Measurements from ENCODE around the gene YY1. TPM values are rescaled to one million over a fixed set of nuclear protein-coding genes. Genes with fewer than 3 reads are reported as not detected.

YY1 gene
- total RNA-seq, result 38.3 and 53.1 TPM in 2 replicates

GRCh38 chr14:100238419-100239210, at the start of gene YY1:
Gene YY1 (plus strand): TSS chr14:100239144. CDS start chr14:100239245, 101 bp downstream.
- TF ChIP-seq, protein P1, sequence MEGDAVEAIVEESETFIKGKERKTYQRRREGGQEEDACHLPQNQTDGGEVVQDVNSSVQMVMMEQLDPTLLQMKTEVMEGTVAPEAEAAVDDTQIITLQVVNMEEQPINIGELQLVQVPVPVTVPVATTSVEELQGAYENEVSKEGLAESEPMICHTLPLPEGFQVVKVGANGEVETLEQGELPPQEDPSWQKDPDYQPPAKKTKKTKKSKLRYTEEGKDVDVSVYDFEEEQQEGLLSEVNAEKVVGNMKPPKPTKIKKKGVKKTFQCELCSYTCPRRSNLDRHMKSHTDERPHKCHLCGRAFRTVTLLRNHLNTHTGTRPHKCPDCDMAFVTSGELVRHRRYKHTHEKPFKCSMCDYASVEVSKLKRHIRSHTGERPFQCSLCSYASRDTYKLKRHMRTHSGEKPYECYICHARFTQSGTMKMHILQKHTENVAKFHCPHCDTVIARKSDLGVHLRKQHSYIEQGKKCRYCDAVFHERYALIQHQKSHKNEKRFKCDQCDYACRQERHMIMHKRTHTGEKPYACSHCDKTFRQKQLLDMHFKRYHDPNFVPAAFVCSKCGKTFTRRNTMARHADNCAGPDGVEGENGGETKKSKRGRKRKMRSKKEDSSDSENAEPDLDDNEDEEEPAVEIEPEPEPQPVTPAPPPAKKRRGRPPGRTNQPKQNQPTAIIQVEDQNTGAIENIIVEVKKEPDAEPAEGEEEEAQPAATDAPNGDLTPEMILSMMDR (IDR thresholded peaks at IDR 0.05; ENCODE audit: insufficient read depth, low read depth, low read length), result no peak
- peak within 1 kb of the TSS; percentile 90 for H3K4me3 ChIP-seq (ENCODE audit: low read depth, low read length)
- DNase-seq (ENCODE audit: low read depth), result peak; percentile 98

DNA sequence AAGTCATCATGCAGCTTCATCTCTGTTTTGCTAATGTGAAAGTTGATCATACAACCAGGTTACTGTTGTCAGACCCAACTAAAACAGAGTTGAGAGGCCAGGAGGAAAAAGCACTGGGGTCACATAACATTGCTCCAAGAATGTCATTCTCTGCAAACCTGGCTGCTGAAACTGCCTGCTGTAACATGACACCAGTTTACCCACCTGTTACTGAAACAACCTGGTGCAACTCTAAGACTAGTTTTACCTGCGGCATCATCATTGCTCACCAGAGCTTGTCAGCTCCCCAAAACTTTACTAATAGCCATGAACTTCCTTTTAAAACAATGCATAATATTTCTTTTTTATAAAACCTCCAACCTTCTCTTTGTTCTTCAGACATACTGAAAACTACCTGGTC, 48.8 kb upstream of the YY1 start:
- DNase-seq (ENCODE audit: low read depth), result no peak
- TF ChIP-seq, protein P1 (IDR thresholded peaks at IDR 0.05; ENCODE audit: insufficient read depth, low read depth, low read length), result no peak
- no peak overlapping the region for H3K4me3 ChIP-seq (ENCODE audit: low read depth, low read length)

DNA sequence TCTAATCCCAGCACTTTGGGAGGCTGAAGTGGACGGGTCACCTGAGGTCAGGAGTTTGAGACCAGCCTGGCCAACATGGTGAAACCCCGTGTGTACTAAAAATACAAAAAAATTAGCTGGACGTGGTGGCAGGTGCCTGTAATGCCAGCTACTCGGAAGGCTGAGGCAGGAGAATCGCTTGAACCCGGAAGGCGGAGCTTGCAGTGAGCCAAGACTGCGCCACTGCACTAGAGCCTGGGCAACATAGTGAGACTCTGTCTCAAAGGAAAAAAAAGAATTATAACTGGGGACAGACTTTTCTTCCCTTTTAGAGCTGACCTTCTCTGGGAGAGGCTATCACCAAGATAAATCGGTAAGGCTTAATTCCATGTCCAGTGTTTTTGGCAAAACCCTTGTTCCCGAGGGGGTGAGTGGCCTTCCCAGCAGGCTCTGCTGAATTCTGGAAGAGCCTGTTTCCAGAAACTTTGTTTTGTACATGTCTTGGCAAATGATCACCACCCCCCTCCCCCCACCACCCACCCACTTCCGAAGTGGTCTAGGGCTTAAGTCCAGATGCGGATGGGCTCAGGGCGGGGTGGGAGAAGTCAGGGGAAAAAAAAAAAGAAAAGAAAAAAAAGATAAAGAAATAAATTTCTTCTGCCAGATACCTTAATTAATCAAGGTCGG, 47.2 kb upstream of the YY1 start:
- DNase-seq (ENCODE audit: low read depth), result no peak
- H3K4me3 ChIP-seq (ENCODE audit: low read depth, low read length), result no peak overlapping the region
- TF ChIP-seq, protein P1 (IDR thresholded peaks at IDR 0.05; ENCODE audit: insufficient read depth, low read depth, low read length), result no peak

GRCh38 chr14:100192250-100192671, 46.7 kb upstream of the YY1 start:
- DNase-seq (ENCODE audit: low read depth), result no peak

DNA sequence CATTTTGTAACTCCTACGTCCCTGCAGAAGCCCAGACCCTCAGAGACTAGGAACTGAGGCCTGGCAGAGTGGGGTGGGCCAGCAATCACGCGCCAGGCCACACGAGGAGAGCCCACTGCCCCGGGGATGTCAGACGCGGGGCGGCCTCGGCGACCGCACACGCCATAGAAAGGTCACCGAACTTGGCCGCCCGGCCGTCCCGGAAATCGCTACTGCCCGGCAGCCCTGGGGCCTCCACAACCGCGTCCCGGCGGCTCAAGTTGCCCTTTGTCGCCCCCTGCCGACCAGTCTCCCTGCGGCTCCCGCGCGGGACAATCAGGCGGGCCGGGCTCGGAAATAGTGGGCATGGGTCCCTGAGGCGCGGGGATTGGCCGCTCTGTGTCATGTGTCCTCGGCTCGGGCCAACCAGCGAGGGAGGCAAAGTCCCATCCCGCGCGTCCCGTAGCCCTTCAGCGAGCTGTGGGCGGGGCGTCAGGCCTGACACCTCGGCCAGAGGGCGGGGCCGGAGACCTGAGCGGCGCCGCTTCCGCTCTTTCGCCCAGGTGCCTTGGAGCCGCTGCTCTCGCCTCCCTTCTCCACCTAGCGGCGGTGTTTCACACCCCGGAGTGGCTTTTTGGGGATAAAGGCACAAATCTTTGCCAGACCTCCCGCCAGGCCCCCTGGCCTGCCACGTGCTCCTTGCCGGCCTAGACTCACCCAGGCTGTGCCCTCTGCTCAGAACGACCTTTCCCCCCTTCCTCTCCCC, 46.1 kb upstream of the YY1 start:
- H3K4me3 ChIP-seq (ENCODE audit: low read depth, low read length), result peak overlapping the region; percentile 62
- TF ChIP-seq, protein P1 (IDR thresholded peaks at IDR 0.05; ENCODE audit: insufficient read depth, low read depth, low read length), result peak; percentile 78
- peak; percentile 97 for DNase-seq (ENCODE audit: low read depth)

More at GRCh38 chr14:100192250-100192671, 46.7 kb upstream of the YY1 start:
- peak overlapping the region; percentile 50 for H3K4me3 ChIP-seq (ENCODE audit: low read depth, low read length)
- TF ChIP-seq, protein P1 (IDR thresholded peaks at IDR 0.05; ENCODE audit: insufficient read depth, low read depth, low read length), result no peak

DNA sequence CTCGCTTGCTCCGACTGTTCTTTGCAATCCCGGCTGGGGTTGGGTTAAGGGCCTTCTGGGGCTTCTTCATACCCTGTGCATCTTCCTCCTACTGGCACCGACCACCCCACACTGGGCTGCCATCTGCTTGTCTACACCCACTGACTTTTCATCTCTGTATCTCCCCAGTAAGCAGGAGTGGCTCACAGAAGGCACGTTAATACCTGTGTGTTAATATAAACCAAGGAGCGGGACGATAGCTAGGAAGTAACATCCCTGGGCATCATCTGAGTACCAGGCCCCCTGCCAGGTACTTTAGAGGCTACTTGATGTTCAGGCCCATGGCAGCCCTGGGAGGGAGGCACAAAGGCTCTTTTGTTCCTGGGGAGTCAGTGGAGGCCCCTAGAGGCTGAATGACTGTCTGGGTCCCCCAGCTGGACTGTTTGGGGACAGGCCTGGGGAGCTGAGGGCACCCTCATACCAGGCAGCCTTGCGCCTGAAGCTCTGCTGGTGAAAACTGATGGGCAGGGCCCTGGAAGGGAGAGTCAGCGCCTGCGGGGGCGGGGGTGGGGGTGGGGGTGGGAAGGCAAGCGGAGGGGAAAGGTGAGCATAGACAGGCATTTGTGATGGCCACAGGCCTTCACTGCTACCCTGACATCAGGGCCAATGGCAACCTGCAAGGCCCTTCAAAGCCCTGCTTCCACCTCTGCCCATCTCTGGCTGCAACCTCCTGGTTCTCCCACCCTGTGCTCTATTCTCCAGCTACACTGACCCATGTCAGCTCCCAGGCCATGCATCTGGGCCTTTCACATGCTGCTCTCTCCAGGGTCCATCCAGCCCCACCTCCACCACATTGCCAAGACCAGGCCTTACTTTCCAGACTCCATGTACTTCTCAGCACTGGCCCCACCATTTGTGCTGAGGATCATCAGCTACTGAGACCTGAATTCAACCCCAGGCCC, 45.3 kb upstream of the YY1 start:
- TF ChIP-seq, protein P1 (IDR thresholded peaks at IDR 0.05; ENCODE audit: insufficient read depth, low read depth, low read length), result no peak
- H3K4me3 ChIP-seq (ENCODE audit: low read depth, low read length), result peak overlapping the region; percentile 62
- no peak for DNase-seq (ENCODE audit: low read depth)
